IMR-90 (cell line): ENCODE measurements around the gene ATXN1. TPM values are rescaled to one million over a fixed set of nuclear protein-coding genes. Genes with fewer than 3 reads are reported as not detected.
A peak's percentile ranks its signal among the peaks of the same experiment; 100 is the strongest.

Experiments
- ATAC-seq: fragments of 200-7000 bp; cut with Tn5 transposase; 2 replicates; pipeline ENCODE4 v1.9.1; 2020; ENCODE audit warnings: low read depth, mild to moderate bottlenecking, moderate library complexity
- BruUV-seq: library from RNA; stranded (reverse); fragments of 400-500 nt; replicated peaks from 2 replicates; lab custom pipeline; 2021; lab: Mats Ljungman, UMichigan
- CTCF ChIA-PET: fragments of 300-600 bp; formaldehyde crosslinking; extraction: SDS; loops from one replicate; lab custom pipeline; 2021; ENCODE audit warnings: antibody characterized with exemption; lab: Yijun Ruan, JAX
- POLR2A ChIA-PET: fragments of 300-600 bp; sonication (Branson Sonifier 250); formaldehyde crosslinking; loops from one replicate; lab custom pipeline; 2022; ENCODE audit warnings: antibody characterized with exemption; ENCODE audit not compliant: unreplicated experiment; lab: Charles Lee
- DNase-seq: peaks from one replicate; pipeline ENCODE4 v3.0.0; 2013
- H2AFZ ChIP-seq: replicated peaks from 2 replicates; pipeline ENCODE3; 2013; ENCODE audit warnings: low read length, mild to moderate bottlenecking; ENCODE audit not compliant: poor library complexity
- H2AK5ac ChIP-seq: 2 replicates; pipeline ENCODE4 v1.6.1; 2013; ENCODE audit warnings: low read depth, low read length, inconsistent platforms
- H2AK9ac ChIP-seq: replicated peaks from 2 replicates; pipeline ENCODE3; 2013; ENCODE audit warnings: mild to moderate bottlenecking, low read depth, low read length, moderate library complexity; ENCODE audit not compliant: poor library complexity
- H2BK120ac ChIP-seq: 2 replicates; pipeline ENCODE4 v1.6.1; 2013; ENCODE audit warnings: low read depth, low read length, inconsistent platforms
- H2BK15ac ChIP-seq: 3 replicates; pipeline ENCODE4 v1.6.1; 2013; ENCODE audit warnings: low read depth, low read length, inconsistent platforms
- H2BK20ac ChIP-seq: 2 replicates; pipeline ENCODE4 v1.6.1; 2013; ENCODE audit warnings: low read depth, mild to moderate bottlenecking, inconsistent platforms, low read length, moderate library complexity
- H2BK5ac ChIP-seq: 2 replicates; pipeline ENCODE4 v1.6.1; 2013; ENCODE audit warnings: mild to moderate bottlenecking, low read depth, low read length, inconsistent platforms; ENCODE audit not compliant: poor library complexity, severe bottlenecking
- H3K14ac ChIP-seq: replicated peaks from 2 replicates; pipeline ENCODE4 v1.6.1; 2013; ENCODE audit warnings: low read depth, low read length, inconsistent platforms
- H3K18ac ChIP-seq: 2 replicates; pipeline ENCODE4 v1.6.1; 2013; ENCODE audit warnings: low read depth, low read length, control low read depth
- H3K23ac ChIP-seq: 2 replicates; pipeline ENCODE4 v1.6.1; 2013; ENCODE audit warnings: low read depth, low read length, inconsistent platforms
- H3K27ac ChIP-seq: 2 replicates; pipeline ENCODE4 v1.5.1; 2013; ENCODE audit warnings: mild to moderate bottlenecking, control low read depth, low read length; ENCODE audit not compliant: insufficient read depth
- H3K27me3 ChIP-seq: 2 replicates; pipeline ENCODE4 v1.6.1; 2013; ENCODE audit warnings: low read length; ENCODE audit not compliant: control insufficient read depth, insufficient read depth
- H3K36me3 ChIP-seq: 2 replicates; pipeline ENCODE4 v1.6.1; 2013; ENCODE audit warnings: low read length, mixed read lengths; ENCODE audit not compliant: control insufficient read depth, insufficient read depth
- H3K4ac ChIP-seq: 2 replicates; pipeline ENCODE4 v1.6.1; 2013; ENCODE audit warnings: low read depth, low read length, inconsistent platforms
- H3K4me1 ChIP-seq: 2 replicates; pipeline ENCODE4 v1.6.1; 2013; ENCODE audit warnings: low read length, mixed read lengths; ENCODE audit not compliant: control insufficient read depth, insufficient read depth
- H3K4me2 ChIP-seq: 2 replicates; pipeline ENCODE4 v1.6.1; 2013; ENCODE audit warnings: low read depth, mild to moderate bottlenecking, control low read depth, low read length, moderate library complexity
- H3K4me3 ChIP-seq: 2 replicates; pipeline ENCODE4 v1.5.1; 2013; ENCODE audit warnings: low read depth, mild to moderate bottlenecking, control low read depth, low read length, moderate library complexity; ENCODE audit not compliant: insufficient read depth
- H3K56ac ChIP-seq: 2 replicates; pipeline ENCODE4 v1.6.1; 2013; ENCODE audit warnings: low read length, inconsistent platforms; ENCODE audit not compliant: insufficient read depth; ENCODE audit errors: extremely low read depth
- H3K79me1 ChIP-seq, 2 experiments: 2 replicates each; pipeline ENCODE4 v1.6.1; 2013; ENCODE audit warnings: low read length in 2 of 2, inconsistent platforms in 1 of 2, low read depth in 1 of 2
- H3K9ac ChIP-seq: 2 replicates; pipeline ENCODE4 v1.6.1; 2013; ENCODE audit warnings: low read depth, low read length, control low read depth
- H3K9me1 ChIP-seq: 2 replicates; pipeline ENCODE4 v1.6.1; 2013; ENCODE audit warnings: low read length, inconsistent platforms; ENCODE audit not compliant: insufficient read depth
- H3K9me3 ChIP-seq: 2 replicates; pipeline ENCODE4 v1.6.1; 2013; ENCODE audit warnings: low read length; ENCODE audit not compliant: control insufficient read depth, insufficient read depth
- H4K20me1 ChIP-seq: 2 replicates; pipeline ENCODE4 v1.6.1; 2013; ENCODE audit warnings: low read length, inconsistent platforms; ENCODE audit not compliant: insufficient read depth
- H4K5ac ChIP-seq: 2 replicates; pipeline ENCODE4 v1.6.1; 2013; ENCODE audit warnings: mild to moderate bottlenecking, low read depth, low read length, control low read depth
- H4K8ac ChIP-seq, 2 experiments: 2 replicates each; pipeline ENCODE4 v1.6.1; 2013; ENCODE audit warnings: low read depth in 2 of 2, low read length in 2 of 2, control low read depth in 1 of 2, inconsistent platforms in 1 of 2
- H4K91ac ChIP-seq: 2 replicates; pipeline ENCODE4 v1.6.1; 2013; ENCODE audit warnings: low read depth, low read length, inconsistent platforms; ENCODE audit not compliant: insufficient read depth
- BHLHE40 ChIP-seq: fragments of 150-350 bp; IDR thresholded peaks from 2 replicates; pipeline ENCODE4 v1.6.1; 2016; ENCODE audit warnings: mild to moderate bottlenecking, low read depth, low read length
- CEBPB ChIP-seq: IDR thresholded peaks from 2 replicates; pipeline ENCODE4 v1.6.1; 2012; ENCODE audit warnings: low read depth, low read length, improper control_type of control experiment
- CHD1 ChIP-seq: IDR thresholded peaks from 2 replicates; pipeline ENCODE4 v1.6.1; 2012; ENCODE audit warnings: low read depth, low read length, improper control_type of control experiment
- MAFK ChIP-seq: IDR thresholded peaks from 2 replicates; pipeline ENCODE4 v1.6.1; 2012; ENCODE audit warnings: low read depth, low read length, improper control_type of control experiment
- POLR2A ChIP-seq: IDR thresholded peaks from 2 replicates; pipeline ENCODE4 v1.6.1; 2012; ENCODE audit warnings: mild to moderate bottlenecking, low read depth, low read length
- RAD21 ChIP-seq: IDR thresholded peaks from 2 replicates; pipeline ENCODE4 v1.6.1; 2012; ENCODE audit warnings: low read length, improper control_type of control experiment
- RCOR1 ChIP-seq: IDR thresholded peaks from 2 replicates; pipeline ENCODE4 v1.6.1; 2012; ENCODE audit warnings: mild to moderate bottlenecking, low read length, improper control_type of control experiment; ENCODE audit not compliant: insufficient replicate concordance
- WGBS, 2 experiments: methylation state at CpG; one replicate each; pipeline versions ENCODE4 v1.1.5 to v1.1.7; 2013; ENCODE audit warnings: missing lambda C conversion rate in 2 of 2; ENCODE audit not compliant: insufficient read length in 1 of 2; ENCODE audit errors: extremely low coverage in 2 of 2; 5-methylcytosine and 5-hydroxymethylcytosine counted together
- dilution Hi-C: fragments of 300-500 bp; cut with HindIII; formaldehyde crosslinking; loops from one replicate; pipeline ENCODE4 v1.14.3; 2018; ENCODE audit warnings: low sequenced_read_pairs; ENCODE audit not compliant: unreplicated experiment
- in situ Hi-C: fragments of 300-500 bp; cut with MboI; formaldehyde crosslinking; loops from 3 replicates; pipeline ENCODE4 v1.14.3; 2019; ENCODE audit warnings: low sequenced_read_pairs, inconsistent platforms, mixed read lengths
- intact Hi-C: fragments of 100-400 bp; cut with micrococcal nuclease; formaldehyde crosslinking; loops from 2 replicates; pipeline ENCODE4 v1.10.0; 2022
- polyA plus RNA-seq, 3 experiments: library from polyadenylated mRNA; depleted of rRNA; stranded (reverse); fragments of >200 nt; gene quantifications; 2 replicates each; pipeline ENCODE4 v1.2.3, GENCODE V29; 2012; ENCODE audit warnings: low replicate concordance in 1 of 3
- total RNA-seq: library from RNA; depleted of rRNA; stranded (reverse); fragments of >200 nt; gene quantifications from 2 replicates; pipeline ENCODE4 v1.2.3, GENCODE V29; 2012
- TF ChIP-seq, protein P1 (sequence below): fragments of 150-350 bp; IDR thresholded peaks from 2 replicates; pipeline ENCODE4 v1.6.1; 2016; ENCODE audit warnings: low read depth, mild to moderate bottlenecking, low read length, moderate library complexity, borderline replicate concordance

ATXN1 gene
- total and polyA plus RNA-seq, 2 of the 4 experiments (the other 2 are of a cell fraction), result 7.3 to 11.1 TPM

DNA sequence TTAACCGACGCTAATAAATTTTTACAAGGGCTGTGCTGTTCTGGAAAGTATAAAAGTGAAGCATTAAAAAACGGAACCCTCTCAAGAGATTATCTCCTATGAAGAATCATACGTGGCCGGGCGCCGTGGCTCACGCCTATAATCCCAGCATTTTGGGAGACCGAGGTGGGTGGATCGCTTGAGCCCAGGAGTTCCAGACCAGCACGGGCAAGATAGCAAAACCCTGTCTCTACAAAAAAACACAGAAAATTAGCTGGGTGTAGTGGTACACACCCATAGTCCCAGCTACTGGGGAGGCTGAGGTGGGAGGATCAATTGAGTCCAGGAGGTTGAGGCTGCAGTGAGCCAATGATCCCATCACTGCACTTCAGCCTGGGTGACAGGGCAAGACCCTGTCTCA lies 439.4 kb downstream of the ATXN1 start:
- H4K91ac ChIP-seq, result no peak overlapping the region
- ChIA-PET POLR2A (no interaction called here), CTCF (interaction anchor here (1.0 to 1.7 kb wide), 2 partner anchors 10 to 35 kb away, joined by 3 to 5 read pairs; no protein-coding TSS in a partner anchor)
- BruUV-seq, result no TSS peak
- dilution Hi-C loops, result no loop called here
- H3K9ac ChIP-seq, result no peak overlapping the region
- no peaks in the 10 kb centered on the region for H3K27me3 ChIP-seq
- no peak overlapping the region for H3K4ac ChIP-seq
- H2AK5ac ChIP-seq, result peak overlapping the region; percentile 32; the same call in 1 of the 2 replicates
- no peaks in the 10 kb centered on the region for H3K9me3 ChIP-seq
- no peak overlapping the region for H3K4me3 ChIP-seq
- no peak overlapping the region for H3K18ac ChIP-seq
- in situ Hi-C loops, result no loop called here
- intact Hi-C loops, result loop anchor here (5.0 kb wide), 1 partner anchor 1940 kb away; the partner anchor contains the start of gene DEK
- no peak for TF ChIP-seq CEBPB
- no peak for TF ChIP-seq CHD1
- TF ChIP-seq RCOR1, result no peak
- TF ChIP-seq, protein P1, sequence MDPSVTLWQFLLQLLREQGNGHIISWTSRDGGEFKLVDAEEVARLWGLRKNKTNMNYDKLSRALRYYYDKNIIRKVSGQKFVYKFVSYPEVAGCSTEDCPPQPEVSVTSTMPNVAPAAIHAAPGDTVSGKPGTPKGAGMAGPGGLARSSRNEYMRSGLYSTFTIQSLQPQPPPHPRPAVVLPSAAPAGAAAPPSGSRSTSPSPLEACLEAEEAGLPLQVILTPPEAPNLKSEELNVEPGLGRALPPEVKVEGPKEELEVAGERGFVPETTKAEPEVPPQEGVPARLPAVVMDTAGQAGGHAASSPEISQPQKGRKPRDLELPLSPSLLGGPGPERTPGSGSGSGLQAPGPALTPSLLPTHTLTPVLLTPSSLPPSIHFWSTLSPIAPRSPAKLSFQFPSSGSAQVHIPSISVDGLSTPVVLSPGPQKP, result no peak
- no peak for TF ChIP-seq POLR2A
- no peak for TF ChIP-seq BHLHE40
- no peak for TF ChIP-seq RAD21
- TF ChIP-seq MAFK, result no peak
- ATAC-seq (no peak), DNase-seq (no peak)
- no peak overlapping the region for H2BK15ac ChIP-seq
- no peak overlapping the region for H4K8ac ChIP-seq
- H3K14ac ChIP-seq, result no peak overlapping the region
- H4K5ac ChIP-seq, result no peak overlapping the region
- H2BK5ac ChIP-seq, result no peak overlapping the region
- H2BK120ac ChIP-seq, result no peak overlapping the region
- H2BK20ac ChIP-seq, result no peak overlapping the region
- no peak overlapping the region for H3K4me2 ChIP-seq
- H3K9me1 ChIP-seq, result peaks cover 25% of the 10 kb centered on the region
- H3K23ac ChIP-seq, result no peak overlapping the region
- WGBS, 2 experiments, result 100% methylated on average over 1 of the region's 11 CpGs; no CpG with 5 or more reads in 1 of the 2 experiments
- peaks cover 8% of the 10 kb centered on the region for H3K36me3 ChIP-seq
- peaks cover 33% of the 10 kb centered on the region for H4K20me1 ChIP-seq
- H2AK9ac ChIP-seq, result no peak overlapping the region
- peaks cover 4 to 29% of the 10 kb centered on the region in 2 experiments; a peak in 2 of 4 replicates for H3K79me1 ChIP-seq
- no peak overlapping the region for H3K27ac ChIP-seq
- no peak overlapping the region for H2AFZ ChIP-seq
- H3K56ac ChIP-seq, result no peak overlapping the region
- H3K4me1 ChIP-seq, result peaks cover 22% of the 10 kb centered on the region
